HepG2 (cell line): ENCODE results near the gene TP53. TPM values are rescaled to one million over a fixed set of nuclear protein-coding genes. Genes with fewer than 3 reads are reported as not detected.

Experiments used
- ATAC-seq: fragments of 200-7000 bp; cut with Tn5 transposase; 3 replicates; pipeline ENCODE4 v1.9.1; 2020; ENCODE audit warnings: mild to moderate bottlenecking, moderate library complexity
- BruUV-seq: library from RNA; stranded (reverse); fragments of 400-500 nt; replicated peaks from 2 replicates; lab custom pipeline; 2021; lab: Mats Ljungman, UMichigan
- CTCF ChIA-PET: fragments of 300-600 bp; formaldehyde crosslinking; extraction: SDS; loops from one replicate; lab custom pipeline; 2021; ENCODE audit warnings: low total read pairs, inconsistent platforms, low intra/inter-chr PET ratio; lab: Yijun Ruan, JAX
- POLR2A ChIA-PET: fragments of 350-600 bp; sonication (Branson Sonifier 250); formaldehyde crosslinking; loops from one replicate; lab custom pipeline; 2020; ENCODE audit warnings: antibody characterized with exemption, inconsistent platforms; lab: Yijun Ruan, JAX
- DNase-seq: peaks from one replicate; pipeline ENCODE4 v3.0.0-alpha.2; 2015; ENCODE audit warnings: low spot score
- FAIRE-seq: peaks from 3 replicates; lab custom pipeline; 2011; peaks lifted over from hg19 to GRCh38; lab: Jason Lieb, UNC
- H2AFZ ChIP-seq: one replicate; pipeline ENCODE4 v1.6.1; 2011; ENCODE audit warnings: low read length, inconsistent platforms
- H3K27ac ChIP-seq: fragments of 300-600 bp; 3 replicates; pipeline ENCODE4 v1.8.0; 2011; ENCODE audit warnings: mixed run types, mild to moderate bottlenecking, mixed read lengths, low read length, inconsistent platforms; ENCODE audit not compliant: insufficient read depth; ENCODE audit errors: extremely low read length
- H3K27me3 ChIP-seq, 2 experiments: fragments of 200-600 bp in 1 of 2; 2 replicates in 1 of 2; 3 replicates in 1 of 2; pipeline versions ENCODE4 v1.6.0 to v1.8.0; 2011; ENCODE audit warnings: low read length in 2 of 2, mild to moderate bottlenecking in 2 of 2, moderate library complexity in 2 of 2, inconsistent platforms in 1 of 2; ENCODE audit not compliant: insufficient read depth in 2 of 2, control insufficient read depth in 1 of 2
- H3K36me3 ChIP-seq, 2 experiments: fragments of 200-600 bp in 1 of 2; replicated peaks in 1 of 2; 2 replicates in 1 of 2; 3 replicates in 1 of 2; pipeline versions ENCODE4 v1.5.1 to v1.8.0; 2011; ENCODE audit warnings: low read length in 2 of 2, inconsistent platforms in 1 of 2; ENCODE audit not compliant: insufficient read depth in 2 of 2, control insufficient read depth in 1 of 2
- H3K4me1 ChIP-seq: 2 replicates; pipeline ENCODE4 v1.5.1; 2012; ENCODE audit warnings: low read length, inconsistent platforms; ENCODE audit not compliant: insufficient read depth
- H3K4me2 ChIP-seq: 2 replicates; pipeline ENCODE4 v1.6.0; 2011; ENCODE audit warnings: low read depth, low read length, inconsistent platforms
- H3K4me3 ChIP-seq, 3 experiments: fragments of 200-600 bp in 1 of 3; sonication (generic), shearing (Covaris generic) in 1 of 3; replicated peaks in 1 of 3; 2 replicates each; pipeline ENCODE4 v1.5.1; 2011 to 2016; ENCODE audit warnings: low read length in 3 of 3, inconsistent platforms in 2 of 3, low read depth in 2 of 3, mild to moderate bottlenecking in 2 of 3, control low read depth in 1 of 3, mixed read lengths in 1 of 3; ENCODE audit not compliant: insufficient read depth in 1 of 3
- H3K79me2 ChIP-seq: one replicate; pipeline ENCODE4 v1.6.1; 2011; ENCODE audit warnings: low read length, inconsistent platforms; ENCODE audit not compliant: insufficient read depth
- H3K9ac ChIP-seq: 2 replicates; pipeline ENCODE4 v1.6.0; 2011; ENCODE audit warnings: mild to moderate bottlenecking, low read depth, low read length, inconsistent platforms; ENCODE audit not compliant: insufficient read depth
- H3K9me3 ChIP-seq: 2 replicates; pipeline ENCODE4 v1.5.1; 2012; ENCODE audit warnings: mild to moderate bottlenecking, low read length
- H4K20me1 ChIP-seq: 2 replicates; pipeline ENCODE4 v1.6.0; 2011; ENCODE audit warnings: inconsistent platforms, mild to moderate bottlenecking, low read length, moderate library complexity; ENCODE audit not compliant: insufficient read depth
- CHD2 ChIP-seq: IDR thresholded peaks from 2 replicates; pipeline ENCODE4 v1.6.1; 2011; ENCODE audit warnings: low read depth, low read length, improper control_type of control experiment
- E2F1 ChIP-seq: sonication (generic); formaldehyde crosslinking; IDR thresholded peaks from 2 replicates; pipeline ENCODE4 v1.5.0; 2020; ENCODE audit warnings: missing genetic modification reagents
- GTF3A ChIP-seq: sonication (generic); formaldehyde crosslinking; conservative IDR thresholded peaks from 2 replicates; pipeline ENCODE4 v1.4.0; 2020; ENCODE audit warnings: mild to moderate bottlenecking, missing genetic modification reagents
- HNRNPLL ChIP-seq: fragments of 200-400 bp; formaldehyde crosslinking; IDR thresholded peaks from 2 replicates; pipeline ENCODE4 v1.6.1; 2017; ENCODE audit warnings: mild to moderate bottlenecking, low read depth, low read length; ENCODE audit not compliant: poor library complexity, severe bottlenecking
- MAZ ChIP-seq, 2 experiments: sonication (generic) in 1 of 2; formaldehyde crosslinking in 1 of 2; IDR thresholded peaks; 2 replicates each; pipeline versions ENCODE4 v1.5.0 to v1.6.1; 2012 to 2020; ENCODE audit warnings: low read depth in 2 of 2, mild to moderate bottlenecking in 2 of 2, borderline replicate concordance in 1 of 2, improper control_type of control experiment in 1 of 2, low read length in 1 of 2, missing genetic modification reagents in 1 of 2, moderate library complexity in 1 of 2
- NFIC ChIP-seq: IDR thresholded peaks from 2 replicates; pipeline ENCODE4 v1.6.1; 2012; ENCODE audit warnings: mild to moderate bottlenecking, low read length, inconsistent platforms
- NR2F1 ChIP-seq, 2 experiments: fragments of 450-650 bp in 1 of 2; formaldehyde crosslinking in 1 of 2; IDR thresholded peaks; 2 replicates each; pipeline versions ENCODE4 v1.5.0 to v1.6.1; 2016 to 2020; ENCODE audit warnings: mild to moderate bottlenecking in 1 of 2, missing compliant biosample characterization in 1 of 2, missing genetic modification reagents in 1 of 2, moderate library complexity in 1 of 2
- RFX1 ChIP-seq: fragments of 450-650 bp; IDR thresholded peaks from 2 replicates; pipeline ENCODE4 v1.6.1; 2017
- ZNF232 ChIP-seq: sonication (generic); formaldehyde crosslinking; IDR thresholded peaks from 2 replicates; pipeline ENCODE4 v1.4.0; 2020; ENCODE audit warnings: missing genetic modification reagents, borderline replicate concordance
- ZNF768 ChIP-seq: sonication (generic); formaldehyde crosslinking; IDR thresholded peaks from 2 replicates; pipeline ENCODE4 v1.4.0; 2020; ENCODE audit warnings: missing genetic modification reagents
- ZNF776 ChIP-seq: sonication (generic); formaldehyde crosslinking; IDR thresholded peaks from 2 replicates; pipeline ENCODE4 v1.4.0; 2020; ENCODE audit warnings: mild to moderate bottlenecking, missing genetic modification reagents
- WGBS: methylation state at CpG from one replicate; pipeline ENCODE4 v1.1.6; 2017; ENCODE audit warnings: low lambda C conversion rate; 5-methylcytosine and 5-hydroxymethylcytosine counted together
- in situ Hi-C: cut with HindIII; loops from 2 replicates; pipeline ENCODE4 v1.10.0; 2017; ENCODE audit warnings: low pct_unique_long_range_greater_than_20kb; ENCODE audit not compliant: extremely low pct_ligation_motif_present
- intact Hi-C: fragments of 100-400 bp; cut with micrococcal nuclease; formaldehyde crosslinking; loops from one replicate; pipeline ENCODE4 v1.10.0; 2022; ENCODE audit not compliant: unreplicated experiment
- polyA plus RNA-seq, 8 experiments: library from polyadenylated mRNA; depleted of rRNA in 3 of 8; stranded (reverse) in 7 of 8; unstranded in 1 of 8; fragments of >200 nt; fragmentation: Illumina TruSeq in 4 of 8; extraction: Trizol in 4 of 8; gene quantifications; 2 replicates each; pipeline versions ENCODE4 v1.2.1 to v1.2.3, GENCODE V29; 2011 to 2016; ENCODE audit warnings: low read depth in 4 of 8, missing spikeins in 1 of 8, mixed read lengths in 1 of 8; ENCODE audit not compliant: insufficient read depth in 1 of 8
- total RNA-seq, 5 experiments: library from RNA; depleted of rRNA; stranded (reverse); fragments of >200 nt; fragmentation: Illumina TruSeq; extraction: Trizol; gene quantifications; 2 replicates each; pipeline ENCODE4 v1.2.3, GENCODE V29; 2016; ENCODE audit warnings: low read depth in 1 of 5
- TF ChIP-seq, protein P1 (sequence below): sonication (generic); formaldehyde crosslinking; IDR thresholded peaks from 2 replicates; pipeline ENCODE4 v1.9.0; 2021; ENCODE audit warnings: missing genetic modification reagents, mild to moderate bottlenecking, borderline replicate concordance

Gene TP53
- total and polyA plus RNA-seq, 2 of the 13 experiments (the other 11 are each of a cell fraction or from before 2014, with no cell fraction given), result 17.1 to 29.9 TPM

- Histone ChIP-seq H2AFZ (no peak overlapping the region), H3K4me3 (no peak overlapping the region), H3K9me3 (no peaks in the 10 kb centered on the region), H3K4me1 (peaks cover 23% of the 10 kb centered on the region), H3K27ac (no peak overlapping the region), H3K9ac (no peak overlapping the region), H3K36me3 (no peaks in the 10 kb centered on the region), H3K27me3 (peaks cover 8 to 70% of the 10 kb centered on the region in 2 experiments), H4K20me1 (no peaks in the 10 kb centered on the region), H3K4me2 (peak overlapping the region; percentile 36; the same call in 1 of the 2 replicates), H3K79me2 (no peaks in the 10 kb centered on the region)
- DNase-seq, result no peak
- no peak for FAIRE-seq
- in situ Hi-C loops, result no loop called here
- ChIA-PET POLR2A (no interaction called here), CTCF (no interaction called here)
- no TSS peak for BruUV-seq
- ATAC-seq, result no peak
- TF ChIP-seq HNRNPLL (no peak), ZNF232 (CRISPR knock-in tag) (no peak), CHD2 (no peak), MAZ (IDR thresholded peaks at IDR 0.05; ENCODE audit: borderline replicate concordance, low read depth, low read length) (no peak), MAZ (CRISPR knock-in tag; IDR thresholded peaks at IDR 0.05; ENCODE audit: low read depth) (no peak), NFIC (no peak), ZNF776 (no peak), NR2F1 (CRISPR knock-in tag; IDR thresholded peaks at IDR 0.05) (no peak), E2F1 (CRISPR knock-in tag) (no peak), RFX1 (peak; percentile 55; the same call in 1 of the 2 replicates), ZNF768 (CRISPR knock-in tag) (peak; percentile 88), GTF3A (CRISPR knock-in tag) (no peak)
- TF ChIP-seq, protein P1, sequence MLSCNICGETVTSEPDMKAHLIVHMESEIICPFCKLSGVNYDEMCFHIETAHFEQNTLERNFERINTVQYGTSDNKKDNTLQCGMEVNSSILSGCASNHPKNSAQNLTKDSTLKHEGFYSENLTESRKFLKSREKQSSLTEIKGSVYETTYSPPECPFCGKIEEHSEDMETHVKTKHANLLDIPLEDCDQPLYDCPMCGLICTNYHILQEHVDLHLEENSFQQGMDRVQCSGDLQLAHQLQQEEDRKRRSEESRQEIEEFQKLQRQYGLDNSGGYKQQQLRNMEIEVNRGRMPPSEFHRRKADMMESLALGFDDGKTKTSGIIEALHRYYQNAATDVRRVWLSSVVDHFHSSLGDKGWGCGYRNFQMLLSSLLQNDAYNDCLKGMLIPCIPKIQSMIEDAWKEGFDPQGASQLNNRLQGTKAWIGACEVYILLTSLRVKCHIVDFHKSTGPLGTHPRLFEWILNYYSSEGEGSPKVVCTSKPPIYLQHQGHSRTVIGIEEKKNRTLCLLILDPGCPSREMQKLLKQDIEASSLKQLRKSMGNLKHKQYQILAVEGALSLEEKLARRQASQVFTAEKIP (CRISPR knock-in tag), result no peak
- intact Hi-C loops, result no loop called here
- 14% methylated on average over 11 of the region's 19 CpGs for WGBS
Measured at GRCh38 chr17:7712111-7712771, 25.0 kb upstream of the TP53 start.
